ENCODE results near the gene CD300LG.
"Not testable (repeated sequence)": the region's sequence is repeated elsewhere in the genome, so short reads cannot be mapped to it uniquely, and the experiment has no call there.

Gene CD300LG

DNA sequence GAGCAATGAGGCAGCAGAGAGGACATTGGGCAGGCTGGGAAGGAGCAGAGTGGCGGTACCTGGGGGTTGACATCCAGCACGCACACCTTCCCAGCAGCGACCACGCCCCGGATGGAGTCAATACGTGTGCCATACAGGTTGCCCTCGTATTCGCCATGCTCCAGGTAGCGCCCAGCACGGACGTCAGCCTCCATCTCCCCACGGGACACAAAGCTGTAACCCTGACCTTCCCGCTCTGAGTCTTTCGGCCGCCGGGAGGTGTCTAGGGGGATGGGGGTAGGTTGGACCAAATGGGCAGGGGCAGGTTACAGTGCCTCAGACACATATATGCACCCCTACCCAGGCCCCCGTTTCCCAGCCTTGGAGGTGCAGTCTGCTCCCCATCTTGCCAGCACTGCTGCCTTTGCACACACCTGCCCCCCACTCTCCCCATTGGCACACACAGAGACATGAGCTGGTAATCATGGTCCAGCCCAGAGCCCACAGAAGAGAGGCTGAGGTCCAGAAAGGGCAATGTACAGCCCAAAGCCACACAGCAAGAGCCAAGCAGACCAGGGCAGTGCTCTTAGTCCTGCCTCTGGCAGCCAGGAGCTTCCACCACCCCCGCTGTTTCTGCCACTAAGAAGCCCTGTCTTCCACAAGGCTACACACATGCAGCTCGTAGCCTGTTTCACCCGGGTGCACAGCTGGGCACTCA, 32.9 kb downstream of the CD300LG start:
- DNase-seq (ENCODE audit: low spot score), result no peak

DNA sequence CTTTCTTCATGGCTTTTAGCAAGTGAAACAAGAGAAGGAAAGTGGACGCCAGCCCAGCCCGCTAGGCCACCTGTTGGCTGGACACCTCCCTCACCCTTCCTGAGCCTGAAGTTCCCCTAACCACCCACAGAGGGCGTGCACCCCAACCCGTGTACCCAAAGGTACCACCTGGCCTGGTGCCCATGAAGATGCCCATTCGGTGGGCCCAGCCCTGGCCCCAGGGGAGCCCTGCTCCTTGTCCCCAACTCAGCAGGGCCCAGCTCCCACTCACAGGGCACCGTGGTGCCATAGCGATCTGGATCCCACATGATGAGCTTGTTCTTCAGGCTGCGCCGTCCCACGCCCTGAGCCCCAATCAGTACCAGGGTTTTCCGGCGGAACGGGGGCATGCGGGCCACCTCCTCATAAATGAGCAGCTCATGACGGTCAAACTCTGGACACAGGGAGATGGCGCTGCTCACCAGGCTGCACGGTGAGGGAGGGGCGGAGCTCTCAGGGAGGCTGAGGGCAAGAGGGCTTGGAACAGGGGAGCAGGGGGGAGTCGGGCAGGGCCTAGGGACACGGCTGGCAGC, 33.5 kb downstream of the CD300LG start:
- peak; percentile 36 for DNase-seq (ENCODE audit: low spot score)

DNA sequence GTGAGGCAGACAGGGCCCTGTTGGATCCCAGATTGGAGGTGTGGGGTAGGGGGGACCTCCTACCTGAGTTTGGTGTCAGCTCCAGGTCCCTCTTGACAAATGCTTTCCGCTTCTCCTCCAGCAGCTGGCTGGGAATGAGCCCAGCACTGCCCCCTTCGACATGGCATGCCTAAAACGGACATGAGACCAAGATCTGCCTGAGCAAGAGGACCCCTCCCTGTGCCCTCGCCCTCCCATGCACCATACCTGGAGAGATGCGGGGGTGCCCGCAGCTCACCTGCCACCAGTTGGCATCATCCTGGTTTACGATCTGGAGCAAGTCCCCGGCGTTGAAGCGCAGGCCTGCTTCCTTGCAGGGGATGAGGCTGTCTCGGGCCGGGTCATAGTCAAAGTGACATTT, 34.2 kb downstream of the CD300LG start:
- no peak for DNase-seq (ENCODE audit: low spot score)

- DNase-seq (ENCODE audit: low spot score), result no peak
Measured at GRCh38 chr17:43881758-43882505, 35.0 kb downstream of the CD300LG start.

- DNase-seq (ENCODE audit: low spot score), result no peak
Measured at GRCh38 chr17:43882761-43883415, 35.9 kb downstream of the CD300LG start.

GRCh38 chr17:43888548-43888947, 41.6 kb downstream of the CD300LG start:
- no peak for DNase-seq (ENCODE audit: low spot score)

DNA sequence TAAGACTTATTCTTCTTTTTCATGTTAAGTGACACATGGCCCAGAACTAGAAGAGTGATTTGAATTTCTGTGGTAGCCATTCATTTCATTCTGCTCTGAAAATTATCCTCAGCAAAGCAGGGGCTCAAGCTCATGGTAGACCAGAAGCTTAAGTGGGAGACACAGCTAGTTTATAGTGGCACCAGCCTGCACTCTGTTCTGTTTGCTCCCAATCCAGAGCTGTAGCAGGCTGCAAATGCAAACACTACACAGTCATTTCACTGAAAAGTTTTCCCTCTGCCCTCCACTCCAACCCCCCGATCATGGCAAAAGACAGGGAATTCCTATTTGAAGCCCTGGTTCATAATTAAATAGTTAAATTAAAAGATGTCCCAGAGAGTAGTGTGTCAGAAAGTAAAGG, 43.3 kb downstream of the CD300LG start:
- DNase-seq (ENCODE audit: low spot score), result no peak

DNA sequence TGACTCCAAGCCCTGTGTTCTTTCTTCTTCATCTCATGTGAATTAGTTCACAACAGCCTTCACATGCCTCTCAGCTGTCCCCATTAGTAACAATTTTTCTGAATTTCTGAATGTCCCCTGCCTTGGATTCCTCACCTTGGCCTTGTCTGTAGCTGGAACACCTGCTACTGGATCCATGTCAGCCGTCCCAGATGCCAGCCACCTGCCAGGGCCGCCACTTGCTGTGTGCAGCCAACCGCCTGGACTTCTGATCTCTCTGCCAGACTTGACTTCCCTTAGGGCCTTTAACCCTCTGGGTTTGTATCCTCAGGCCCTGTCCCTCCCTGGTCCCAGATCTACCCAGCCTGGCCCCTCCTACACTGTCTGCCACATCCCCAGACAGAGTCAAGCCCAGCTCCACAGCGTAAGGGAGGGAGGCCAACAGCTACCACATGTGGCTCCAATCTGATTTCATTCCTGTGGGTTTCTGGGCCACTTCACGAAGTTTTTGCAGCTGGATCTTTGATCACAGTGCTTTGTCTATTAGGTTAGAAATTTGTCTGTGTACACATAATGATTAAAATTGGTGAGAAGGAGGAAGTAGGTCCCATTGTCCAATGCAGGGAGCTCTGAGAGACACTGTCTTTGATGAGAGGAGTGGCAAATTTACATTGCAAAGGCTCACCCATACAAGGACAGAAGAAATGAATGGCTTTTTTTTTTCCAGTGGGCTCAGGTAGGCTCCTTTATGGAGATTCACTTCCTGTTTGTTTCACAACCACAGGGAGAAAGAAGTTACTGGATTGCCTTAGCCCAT, 45.1 kb downstream of the CD300LG start:
- peak; percentile 33 for DNase-seq (ENCODE audit: low spot score)

DNA sequence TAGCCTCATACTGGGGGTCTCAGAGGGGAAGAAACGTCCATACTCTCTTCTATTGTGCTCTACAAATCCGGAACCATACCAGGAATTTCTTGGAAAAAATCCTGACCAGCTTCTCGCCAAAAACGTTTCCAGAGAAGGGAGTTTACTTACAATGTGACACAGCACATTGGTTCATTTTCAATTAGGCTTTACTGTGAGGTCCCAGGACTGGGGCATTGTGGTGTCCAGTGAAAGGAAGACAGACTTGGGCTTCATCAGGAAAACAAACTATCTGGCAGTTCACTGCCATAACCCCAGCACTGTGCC, 45.6 kb downstream of the CD300LG start:
- no peak for DNase-seq (ENCODE audit: low spot score)

DNA sequence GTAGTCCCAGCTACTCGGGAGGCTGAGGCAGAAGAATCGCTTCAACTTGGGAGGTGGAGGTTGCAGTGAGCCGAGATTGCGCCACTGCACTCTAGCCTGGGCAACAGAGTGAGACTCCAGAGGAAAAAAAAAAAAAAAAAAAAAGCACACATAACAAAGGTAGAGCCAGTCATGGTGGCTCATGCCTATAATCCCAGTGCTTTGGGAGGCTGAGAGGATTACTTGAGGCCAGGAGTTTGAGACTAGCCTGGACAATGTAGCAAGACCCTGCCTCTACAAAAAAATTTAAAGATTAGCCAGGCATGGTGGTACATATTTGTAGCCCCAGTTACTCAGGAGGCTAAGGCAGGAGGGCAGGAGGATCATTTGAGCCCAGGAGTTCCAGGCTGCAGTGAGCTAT, 47.5 kb downstream of the CD300LG start:
- not testable (repeated sequence) for DNase-seq (ENCODE audit: low spot score)

DNA sequence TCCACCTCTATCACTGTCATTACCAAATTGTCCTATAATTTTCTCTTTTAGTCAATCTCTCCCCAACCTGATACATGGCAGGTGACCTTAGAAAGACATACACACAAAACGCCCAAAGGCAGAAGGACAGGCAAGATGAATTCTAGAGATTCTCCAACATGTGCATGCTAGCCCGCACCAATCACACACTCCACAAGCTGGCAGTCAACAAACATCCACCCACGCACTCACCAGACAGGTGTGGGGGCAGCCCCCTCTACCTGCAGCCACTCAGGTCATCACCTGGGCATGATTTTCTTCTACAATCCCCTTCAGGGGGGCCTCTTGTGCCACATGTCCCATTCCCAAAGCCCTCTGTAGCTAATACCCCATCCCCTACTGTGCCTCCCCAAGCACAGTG, 50.9 kb downstream of the CD300LG start:
- no peak for DNase-seq (ENCODE audit: low spot score)

DNA sequence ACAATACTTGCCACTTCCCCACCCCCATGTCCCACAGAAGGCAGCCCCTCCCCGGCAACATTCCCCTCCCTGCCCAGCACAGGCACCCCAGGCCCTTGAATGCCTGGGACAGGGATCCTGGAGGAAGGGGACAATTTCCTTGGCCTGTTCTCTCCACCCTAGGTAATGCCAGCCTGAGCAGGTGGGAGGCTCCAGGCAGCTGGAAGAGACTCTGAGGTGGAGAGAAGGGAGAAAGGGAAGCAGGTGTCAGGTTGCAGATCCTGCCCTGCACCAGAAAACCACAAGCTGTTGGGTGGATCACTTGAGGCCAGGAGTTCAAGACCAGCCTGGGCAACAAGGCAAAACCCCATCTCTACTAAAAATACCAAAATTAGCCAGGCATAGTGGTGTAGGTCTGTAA, 51.5 kb downstream of the CD300LG start:
- DNase-seq (ENCODE audit: low spot score), result no peak

DNA sequence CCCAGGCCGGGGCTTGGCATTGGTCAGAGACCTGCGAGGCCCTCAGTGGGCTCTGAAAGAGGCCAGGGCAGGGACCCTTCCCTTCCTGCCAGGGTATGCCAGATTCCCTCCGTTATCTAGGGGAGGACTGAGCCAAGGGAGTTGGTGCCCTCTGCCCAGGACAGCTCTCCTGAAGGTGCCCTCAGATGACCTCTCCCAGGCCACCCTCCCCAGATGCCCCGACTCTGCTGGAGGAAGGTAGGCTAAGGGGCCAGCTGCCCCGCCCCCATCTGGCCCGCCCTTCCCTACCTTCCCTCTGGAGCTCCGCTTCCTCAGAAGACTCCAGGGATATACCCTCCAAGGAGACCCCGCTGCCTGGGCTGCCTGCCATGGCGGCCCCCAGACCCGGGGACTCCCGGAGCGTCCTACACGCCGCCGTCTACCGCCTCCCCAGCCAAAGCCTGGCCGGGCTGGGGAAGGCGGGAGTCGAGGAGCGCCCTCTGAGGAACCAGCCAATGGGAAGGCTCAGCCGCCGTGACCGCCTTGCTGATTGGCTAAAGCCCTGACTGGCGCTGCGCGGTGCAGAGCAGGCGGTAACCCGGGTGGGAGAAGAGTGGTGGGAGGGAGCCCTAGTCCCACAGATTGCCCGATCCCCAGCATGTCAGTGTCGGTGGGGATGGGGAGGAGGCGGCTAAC, 53.3 kb downstream of the CD300LG start:
- DNase-seq (ENCODE audit: low spot score), result peak; percentile 90

GRCh38 chr17:43900858-43901754, 54.1 kb downstream of the CD300LG start:
- DNase-seq (ENCODE audit: low spot score), result peak; percentile 56

DNA sequence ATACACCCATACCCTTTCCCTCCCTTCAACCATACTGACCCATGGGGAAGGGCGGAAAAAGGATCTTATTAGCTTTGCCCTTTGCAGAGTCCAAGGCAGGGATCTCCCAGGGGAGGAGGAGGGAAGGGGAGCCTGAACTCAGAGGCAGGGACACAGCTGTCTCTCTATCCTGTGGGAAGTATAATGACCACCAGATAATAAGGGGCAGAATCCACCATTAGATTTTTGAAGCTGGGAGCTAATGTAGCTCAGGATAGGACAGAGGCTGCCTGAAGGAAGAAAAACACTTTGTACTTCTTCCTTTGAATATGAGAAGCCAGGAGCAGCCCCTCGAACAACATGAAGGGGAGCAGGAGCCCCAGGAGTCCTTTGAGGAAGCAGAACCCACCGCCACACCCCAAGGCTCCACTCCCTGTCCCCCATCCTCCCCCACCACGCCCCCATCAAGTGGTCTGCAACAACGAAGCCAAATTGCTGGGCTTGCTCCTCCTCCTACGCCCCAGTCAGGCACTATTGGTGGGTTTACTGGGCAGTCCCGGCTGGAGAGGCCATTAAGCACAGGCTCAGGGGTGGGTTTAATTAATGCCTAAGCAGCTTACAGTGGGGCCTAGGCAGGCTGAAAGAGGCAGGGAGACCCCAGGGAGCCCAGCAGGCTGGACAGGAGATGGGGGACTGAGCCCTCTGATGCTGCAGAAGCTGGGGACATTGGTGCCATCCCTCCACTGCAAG, 55.0 kb downstream of the CD300LG start:
- peak; percentile 46 for DNase-seq (ENCODE audit: low spot score)

DNA sequence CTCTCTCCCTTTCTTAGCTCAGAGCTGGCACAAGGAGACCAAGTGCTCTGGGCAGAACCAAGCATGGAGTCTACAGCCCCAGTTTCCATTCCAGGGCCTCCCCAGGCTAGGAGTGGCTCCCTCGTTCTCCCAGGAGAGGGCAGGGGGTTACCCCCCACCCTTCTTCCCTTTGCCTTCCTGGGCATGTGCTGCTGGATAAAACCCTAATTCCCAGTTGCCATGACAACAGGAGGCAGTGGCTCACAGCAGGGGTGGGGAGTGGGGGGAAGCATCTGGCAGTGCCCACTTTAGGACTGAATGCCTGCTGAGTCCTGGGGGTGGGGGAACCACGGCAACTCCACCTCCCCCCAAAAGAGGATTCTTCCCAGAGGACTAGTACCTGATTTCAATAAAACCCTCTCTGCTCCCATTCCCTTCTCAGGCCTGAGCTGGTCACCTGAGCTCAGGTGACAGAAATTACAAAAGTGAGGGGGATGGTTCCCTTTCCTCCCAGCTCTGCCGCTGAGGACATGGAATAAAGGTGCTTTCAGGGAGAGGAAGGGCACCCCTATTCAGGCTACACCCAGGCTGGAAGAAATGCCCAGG, 58.5 kb downstream of the CD300LG start:
- DNase-seq (ENCODE audit: low spot score), result no peak

DNA sequence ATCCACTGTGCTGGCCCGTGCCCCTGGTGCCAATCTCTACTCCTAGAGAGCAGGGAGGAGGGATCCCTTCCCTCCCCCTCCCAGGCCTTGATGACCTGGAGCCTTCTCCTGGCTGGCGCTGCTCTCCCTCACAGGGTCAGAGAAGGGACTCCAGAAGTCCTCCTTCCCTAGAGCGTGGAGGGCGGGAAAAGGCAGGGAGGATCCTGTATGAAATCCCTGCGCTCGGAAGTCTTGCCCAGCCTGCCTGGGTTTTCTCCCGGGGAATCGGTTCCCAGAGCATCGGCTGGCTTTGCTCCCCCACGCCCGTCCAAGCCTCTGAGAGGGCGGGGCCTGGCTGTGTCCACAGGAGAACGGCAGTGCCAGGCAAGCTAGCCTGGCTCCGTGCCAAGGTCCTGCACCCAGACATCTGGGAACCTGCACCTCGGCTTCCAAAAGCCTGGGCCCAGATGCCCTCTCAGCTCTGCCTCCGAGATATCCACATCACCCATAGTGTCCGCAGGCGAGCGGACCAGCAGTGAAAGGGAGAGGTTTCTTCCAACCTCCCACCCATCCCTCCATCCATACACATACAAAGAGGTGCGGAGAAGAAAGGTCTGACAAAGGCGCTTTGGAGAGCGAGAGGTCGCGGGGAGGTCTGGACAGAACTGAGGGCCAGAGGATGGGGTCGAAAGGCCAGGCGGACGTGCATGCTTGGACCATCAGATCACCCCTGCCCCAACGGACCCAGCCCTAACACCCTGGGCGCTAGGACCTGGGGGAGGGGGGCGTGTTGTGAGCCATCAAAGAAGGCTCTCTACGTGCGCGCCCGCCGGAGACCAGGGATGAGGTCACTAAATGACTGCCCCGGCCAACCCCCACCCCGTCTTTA, 59.2 kb downstream of the CD300LG start:
- peak; percentile 93 for DNase-seq (ENCODE audit: low spot score)

DNA sequence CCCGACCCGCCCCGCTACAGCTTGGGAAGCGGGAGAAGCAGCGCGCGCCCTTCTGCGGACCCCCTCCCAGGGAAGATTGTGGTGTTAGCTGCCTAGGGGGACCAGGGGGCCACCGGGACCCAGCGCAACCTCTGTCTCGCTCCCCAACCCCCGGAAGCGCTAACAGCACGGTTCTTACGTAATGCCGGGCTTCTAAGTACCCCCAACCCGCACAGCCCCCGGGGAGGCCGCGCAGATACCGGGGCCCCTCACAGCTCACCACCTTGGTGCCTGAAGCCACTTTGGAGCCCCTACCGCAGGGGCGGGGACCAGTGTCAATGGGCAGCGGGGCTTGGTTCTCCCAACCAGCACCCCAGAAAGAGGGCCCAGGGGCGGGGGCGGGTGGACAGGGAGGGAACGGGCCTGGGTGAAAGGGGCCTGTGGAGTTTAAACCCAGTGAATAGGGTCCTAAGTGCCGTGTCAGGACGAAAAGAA, 60.0 kb downstream of the CD300LG start:
- peak; percentile 29 for DNase-seq (ENCODE audit: low spot score)
